SK-N-DZ (cell line): ENCODE data around the gene DGKI.
A peak's percentile ranks its signal among the peaks of the same experiment; 100 is the strongest.

Source experiments
- DNase-seq: peaks from one replicate; pipeline ENCODE4 v3.0.0-alpha.2; 2015; ENCODE audit warnings: low spot score

Gene DGKI

DNA sequence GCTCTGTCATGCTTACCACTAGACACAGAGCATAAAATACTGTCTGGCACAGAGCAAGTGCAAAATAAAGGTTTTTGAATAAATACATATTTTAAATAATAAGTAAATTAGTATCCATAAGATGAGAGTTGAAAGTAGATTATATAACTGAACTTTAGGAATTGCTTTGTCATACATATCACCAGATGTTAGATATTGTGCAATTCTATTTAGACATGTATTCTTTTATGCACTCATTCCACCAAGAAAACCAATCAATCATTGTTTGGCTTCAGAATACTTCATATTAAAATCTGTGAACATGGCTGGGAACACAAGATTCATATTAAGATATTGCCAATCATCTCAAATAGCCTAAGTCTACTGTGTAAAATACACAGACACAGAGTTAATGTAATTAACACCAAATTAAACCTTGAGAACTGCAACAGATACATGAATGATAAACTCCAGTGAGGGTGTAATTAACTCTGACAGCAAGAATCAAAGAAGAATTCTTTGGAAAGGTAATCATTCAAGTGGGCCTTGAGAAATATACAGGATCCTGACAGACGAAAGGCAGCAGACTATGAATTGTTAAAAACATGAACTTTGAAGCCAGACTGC lies 302.2 kb downstream of the DGKI start:
- DNase-seq = peak; percentile 82

- no peak for DNase-seq
Measured at GRCh38 chr7:137539111-137539715, 307.6 kb downstream of the DGKI start.

- no peak for DNase-seq
Measured at GRCh38 chr7:137538361-137538762, 308.4 kb downstream of the DGKI start.

DNA sequence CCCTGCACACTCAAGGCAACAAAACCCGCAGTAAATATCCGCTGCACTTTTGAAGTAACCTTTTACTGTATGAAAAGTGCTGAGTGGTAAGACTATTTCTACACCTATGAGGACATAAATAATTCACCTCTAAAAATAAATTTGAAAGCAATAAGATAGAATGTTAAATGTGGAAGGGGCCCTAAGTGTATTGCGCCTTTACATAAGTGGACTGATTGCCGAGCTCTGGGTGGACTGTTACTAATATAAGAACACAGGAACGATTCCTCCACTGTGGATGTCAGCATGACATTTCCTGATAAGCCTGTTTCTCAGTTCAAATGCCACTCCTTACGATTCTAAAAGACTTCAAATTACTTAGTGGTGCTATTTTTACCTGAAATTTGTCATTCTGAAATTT lies 311.2 kb downstream of the DGKI start:
- DNase-seq = no peak

DNA sequence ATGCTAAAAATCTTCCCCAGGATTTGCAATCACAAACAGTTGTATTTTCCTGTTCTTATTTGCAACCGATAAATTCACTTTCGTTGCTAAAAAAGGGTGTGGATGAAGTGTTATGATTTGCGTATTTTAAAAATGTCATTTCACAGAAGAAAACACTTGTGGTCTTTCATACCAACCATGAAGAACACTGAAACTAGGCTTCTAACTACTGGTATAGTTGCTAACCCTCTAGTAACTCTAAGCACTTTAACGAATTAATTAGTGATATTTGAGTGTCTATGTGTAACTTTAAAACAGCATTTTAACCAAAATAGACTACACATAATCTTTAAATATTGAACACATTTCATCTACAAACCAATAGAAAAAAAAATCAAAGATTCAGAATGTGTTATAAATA lies 315.1 kb downstream of the DGKI start:
- DNase-seq = no peak

GRCh38 chr7:137527634-137528033 lies 319.1 kb downstream of the DGKI start:
- no peak for DNase-seq

DNA sequence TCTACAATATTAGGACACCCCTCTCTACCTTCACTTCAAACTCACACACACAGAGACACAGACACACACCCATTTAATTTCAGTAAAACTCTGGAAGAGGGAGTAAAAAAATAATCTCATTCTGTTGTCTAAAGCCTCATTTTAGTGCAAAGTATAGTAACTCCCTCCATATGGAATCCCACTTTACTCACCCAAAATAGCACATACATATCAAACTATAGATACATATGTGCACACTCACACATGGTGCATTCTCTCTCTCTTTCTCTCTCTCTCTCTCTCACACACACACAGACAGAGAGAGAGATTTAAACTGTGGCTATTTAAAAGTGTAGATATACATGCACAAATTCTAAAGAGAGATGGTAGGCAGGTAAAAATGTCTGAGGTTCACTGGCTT lies 323.6 kb downstream of the DGKI start:
- no peak for DNase-seq

GRCh38 chr7:137521451-137521850 lies 325.3 kb downstream of the DGKI start:
- DNase-seq = no peak

DNA sequence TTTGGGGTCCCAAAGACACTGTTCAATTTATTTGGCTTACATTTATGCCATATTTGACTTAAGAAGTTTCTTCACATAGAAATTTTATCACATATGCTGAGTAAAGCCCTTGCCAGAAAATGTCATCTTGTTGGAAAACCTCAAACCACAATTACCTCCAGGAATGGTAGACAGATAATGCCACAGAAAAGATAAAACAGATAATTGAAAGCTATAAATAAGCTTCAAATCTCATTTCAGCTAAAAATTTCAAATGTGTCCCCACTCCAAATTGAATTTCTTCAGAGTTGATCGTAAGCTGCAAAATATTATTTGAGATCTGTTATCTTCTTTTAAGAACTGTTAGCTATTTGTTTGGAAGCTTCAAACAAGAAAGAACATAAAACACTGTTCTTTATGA lies 326.8 kb downstream of the DGKI start:
- DNase-seq = peak; percentile 7

GRCh38 chr7:137519181-137519691 lies 327.5 kb downstream of the DGKI start:
- DNase-seq = no peak

DNA sequence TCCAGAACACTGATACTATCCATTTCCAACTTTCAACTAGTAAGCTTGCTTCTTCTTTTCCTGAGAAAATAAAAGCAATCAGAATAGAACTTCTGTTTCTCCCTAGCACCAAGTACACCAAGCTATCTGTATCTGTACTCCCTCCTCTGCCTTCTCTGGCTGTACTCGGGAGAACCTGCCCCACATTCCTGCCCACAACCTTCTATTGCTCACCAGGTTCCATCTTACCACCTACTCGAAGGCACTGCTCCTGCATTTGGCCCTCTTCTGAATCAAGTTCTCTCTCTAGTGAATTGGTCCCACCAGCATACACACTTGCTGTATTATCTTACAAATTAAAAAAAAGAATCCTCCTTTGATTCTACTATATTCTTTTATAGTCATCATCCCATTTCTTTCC lies 333.7 kb downstream of the DGKI start:
- DNase-seq = no peak

- DNase-seq = peak; percentile 26
Measured at GRCh38 chr7:137507096-137507495, 339.7 kb downstream of the DGKI start.

GRCh38 chr7:137506031-137506430 lies 340.7 kb downstream of the DGKI start:
- DNase-seq = no peak

GRCh38 chr7:137501562-137501961 lies 345.2 kb downstream of the DGKI start:
- DNase-seq = no peak

DNA sequence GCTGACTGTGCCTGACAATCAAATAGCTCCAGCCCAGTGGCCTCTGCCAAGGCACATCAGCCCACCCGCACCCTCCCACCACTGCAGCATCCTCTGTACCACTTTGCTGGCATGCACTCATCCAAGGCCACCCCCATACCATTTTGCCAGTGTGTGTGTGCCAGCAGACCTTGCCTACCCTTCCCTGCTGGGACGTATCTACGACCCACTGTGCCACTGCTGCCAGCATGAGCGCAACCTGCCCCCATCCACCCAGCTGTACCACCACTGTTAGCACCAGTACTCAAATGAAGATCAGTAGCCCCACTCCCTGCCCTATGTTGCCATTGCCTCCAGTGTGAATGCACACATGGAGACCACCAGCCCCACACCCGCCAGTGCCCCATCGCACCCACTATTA lies 353.9 kb downstream of the DGKI start:
- DNase-seq = no peak

- no peak for DNase-seq
Measured at GRCh38 chr7:137489880-137490279, 356.9 kb downstream of the DGKI start.

- DNase-seq = no peak
Measured at GRCh38 chr7:137488038-137488437, 358.7 kb downstream of the DGKI start.

GRCh38 chr7:137485818-137486217 lies 361.0 kb downstream of the DGKI start:
- no peak for DNase-seq

- DNase-seq = no peak
Measured at GRCh38 chr7:137484326-137484725, 362.4 kb downstream of the DGKI start.

GRCh38 chr7:137482466-137482865 lies 364.3 kb downstream of the DGKI start:
- no peak for DNase-seq

GRCh38 chr7:137480824-137481365 lies 365.9 kb downstream of the DGKI start:
- DNase-seq = no peak

DNA sequence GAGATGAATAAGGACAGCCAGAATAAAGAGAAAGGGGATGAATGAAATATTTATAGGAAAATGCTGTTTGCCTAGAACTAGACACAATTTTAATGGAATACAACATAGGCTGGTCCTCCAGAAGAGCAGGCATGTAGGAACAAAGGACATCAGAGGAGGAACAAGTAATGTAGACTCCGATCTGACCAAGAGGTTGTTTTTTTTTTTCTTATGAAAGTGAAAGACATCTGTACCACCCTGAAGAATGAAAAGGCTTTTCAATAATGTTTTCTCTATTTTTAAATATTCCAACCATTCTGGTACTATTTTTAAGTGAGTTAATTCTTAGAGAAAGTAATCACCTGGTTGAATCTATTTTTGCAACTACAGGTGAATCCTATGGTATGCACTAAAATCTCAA lies 366.4 kb downstream of the DGKI start:
- DNase-seq = no peak

GRCh38 chr7:137476937-137477336 lies 369.8 kb downstream of the DGKI start:
- no peak for DNase-seq
